ENCODE results near the gene KIF1C. TPM values are rescaled to one million over a fixed set of nuclear protein-coding genes. Genes with fewer than 3 reads are reported as not detected.

KIF1C gene
- total RNA-seq, 1 donor from 2014 or later, result 97.6 TPM

- no peak overlapping the region for H3K4me3 ChIP-seq (ENCODE audit: low read depth, low read length)
- no peaks in the 10 kb centered on the region for H3K27me3 ChIP-seq (ENCODE audit: control insufficient read depth, insufficient read depth, low read length)
- DNase-seq (ENCODE audit: low read depth), result no peak
- TF ChIP-seq, protein P1, sequence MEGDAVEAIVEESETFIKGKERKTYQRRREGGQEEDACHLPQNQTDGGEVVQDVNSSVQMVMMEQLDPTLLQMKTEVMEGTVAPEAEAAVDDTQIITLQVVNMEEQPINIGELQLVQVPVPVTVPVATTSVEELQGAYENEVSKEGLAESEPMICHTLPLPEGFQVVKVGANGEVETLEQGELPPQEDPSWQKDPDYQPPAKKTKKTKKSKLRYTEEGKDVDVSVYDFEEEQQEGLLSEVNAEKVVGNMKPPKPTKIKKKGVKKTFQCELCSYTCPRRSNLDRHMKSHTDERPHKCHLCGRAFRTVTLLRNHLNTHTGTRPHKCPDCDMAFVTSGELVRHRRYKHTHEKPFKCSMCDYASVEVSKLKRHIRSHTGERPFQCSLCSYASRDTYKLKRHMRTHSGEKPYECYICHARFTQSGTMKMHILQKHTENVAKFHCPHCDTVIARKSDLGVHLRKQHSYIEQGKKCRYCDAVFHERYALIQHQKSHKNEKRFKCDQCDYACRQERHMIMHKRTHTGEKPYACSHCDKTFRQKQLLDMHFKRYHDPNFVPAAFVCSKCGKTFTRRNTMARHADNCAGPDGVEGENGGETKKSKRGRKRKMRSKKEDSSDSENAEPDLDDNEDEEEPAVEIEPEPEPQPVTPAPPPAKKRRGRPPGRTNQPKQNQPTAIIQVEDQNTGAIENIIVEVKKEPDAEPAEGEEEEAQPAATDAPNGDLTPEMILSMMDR (IDR thresholded peaks at IDR 0.05; ENCODE audit: insufficient read depth, low read length, poor library complexity, severe bottlenecking), result no peak
- peaks cover 2% of the 10 kb centered on the region for H3K36me3 ChIP-seq (ENCODE audit: control insufficient read depth, insufficient read depth, low read length)
Measured at GRCh38 chr17:5002121-5002788, 4.5 kb downstream of the KIF1C start.

- no peak overlapping the region for H3K4me3 ChIP-seq (ENCODE audit: low read depth, low read length)
- TF ChIP-seq, protein P1 (IDR thresholded peaks at IDR 0.05; ENCODE audit: insufficient read depth, low read length, poor library complexity, severe bottlenecking), result no peak
- H3K27me3 ChIP-seq (ENCODE audit: control insufficient read depth, insufficient read depth, low read length), result no peaks in the 10 kb centered on the region
- H3K36me3 ChIP-seq (ENCODE audit: control insufficient read depth, insufficient read depth, low read length), result peaks cover 2% of the 10 kb centered on the region
- no peak for DNase-seq (ENCODE audit: low read depth)
Measured at GRCh38 chr17:5003214-5003867, 5.6 kb downstream of the KIF1C start.

GRCh38 chr17:5011928-5012327, 14.2 kb downstream of the KIF1C start:
- H3K4me3 ChIP-seq (ENCODE audit: low read depth, low read length), result no peak overlapping the region
- TF ChIP-seq, protein P1 (IDR thresholded peaks at IDR 0.05; ENCODE audit: insufficient read depth, low read length, poor library complexity, severe bottlenecking), result no peak
- no peaks in the 10 kb centered on the region for H3K27me3 ChIP-seq (ENCODE audit: control insufficient read depth, insufficient read depth, low read length)
- DNase-seq (ENCODE audit: low read depth), result no peak
- peaks cover 7% of the 10 kb centered on the region for H3K36me3 ChIP-seq (ENCODE audit: control insufficient read depth, insufficient read depth, low read length)

GRCh38 chr17:5014357-5014756, 16.6 kb downstream of the KIF1C start:
- peaks cover 8% of the 10 kb centered on the region for H3K36me3 ChIP-seq (ENCODE audit: control insufficient read depth, insufficient read depth, low read length)
- no peak for DNase-seq (ENCODE audit: low read depth)
- no peak overlapping the region for H3K4me3 ChIP-seq (ENCODE audit: low read depth, low read length)
- H3K27me3 ChIP-seq (ENCODE audit: control insufficient read depth, insufficient read depth, low read length), result no peaks in the 10 kb centered on the region
- TF ChIP-seq, protein P1 (IDR thresholded peaks at IDR 0.05; ENCODE audit: insufficient read depth, low read length, poor library complexity, severe bottlenecking), result no peak

GRCh38 chr17:5019475-5019956, 21.8 kb downstream of the KIF1C start:
- no peaks in the 10 kb centered on the region for H3K27me3 ChIP-seq (ENCODE audit: control insufficient read depth, insufficient read depth, low read length)
- TF ChIP-seq, protein P1 (IDR thresholded peaks at IDR 0.05; ENCODE audit: insufficient read depth, low read length, poor library complexity, severe bottlenecking), result no peak
- no peak for DNase-seq (ENCODE audit: low read depth)
- H3K36me3 ChIP-seq (ENCODE audit: control insufficient read depth, insufficient read depth, low read length), result peaks cover 3% of the 10 kb centered on the region
- no peak overlapping the region for H3K4me3 ChIP-seq (ENCODE audit: low read depth, low read length)

Measured in kidney epithelial cell (primary cell).